A673 (cell line): ENCODE data around the gene ARHGEF28. TPM values are rescaled to one million over a fixed set of nuclear protein-coding genes. Genes with fewer than 3 reads are reported as not detected.

Experiments
- BruUV-seq: library from RNA; stranded (reverse); fragments of 400-500 nt; replicated peaks from 2 replicates; lab custom pipeline; 2021; lab: Mats Ljungman, UMichigan
- CTCF ChIA-PET: fragments of 300-600 bp; sonication (Branson Sonifier 250); formaldehyde crosslinking; loops from one replicate; lab custom pipeline; 2022; ENCODE audit warnings: antibody characterized with exemption; lab: Charles Lee
- POLR2A ChIA-PET: fragments of 300-600 bp; sonication (Branson Sonifier 250); formaldehyde crosslinking; loops from one replicate; lab custom pipeline; 2022; ENCODE audit warnings: antibody characterized with exemption; ENCODE audit not compliant: low non-redundant PET; lab: Charles Lee
- DNase-seq: peaks from one replicate; pipeline ENCODE4 v3.0.0-alpha.2; 2015; ENCODE audit warnings: low spot score
- H3K27ac ChIP-seq: fragments of 200-600 bp; sonication (generic); 2 replicates; pipeline ENCODE4 v1.5.1; 2016; ENCODE audit warnings: mixed run types, low read depth, mild to moderate bottlenecking, mixed read lengths, antibody characterized with exemption, low read length; ENCODE audit not compliant: poor library complexity, severe bottlenecking
- H3K27me3 ChIP-seq: fragments of 200-600 bp; sonication (generic); replicated peaks from 2 replicates; pipeline ENCODE4 v1.6.1; 2017; ENCODE audit warnings: mixed run types, low read depth, mild to moderate bottlenecking, mixed read lengths, antibody characterized with exemption, low read length; ENCODE audit not compliant: insufficient read depth, poor library complexity
- H3K36me3 ChIP-seq: fragments of 200-600 bp; sonication (generic); 2 replicates; pipeline ENCODE4 v1.6.1; 2016; ENCODE audit warnings: mixed run types, mild to moderate bottlenecking, mixed read lengths, antibody characterized with exemption, low read length; ENCODE audit not compliant: insufficient read depth, poor library complexity, severe bottlenecking
- H3K4me1 ChIP-seq: fragments of 200-600 bp; sonication (generic); 2 replicates; pipeline ENCODE4 v1.6.1; 2017; ENCODE audit warnings: mixed run types, mild to moderate bottlenecking, mixed read lengths, antibody characterized with exemption, low read length; ENCODE audit not compliant: insufficient read depth, poor library complexity, severe bottlenecking
- H3K4me3 ChIP-seq: fragments of 200-600 bp; sonication (generic); 2 replicates; pipeline ENCODE4 v1.5.1; 2016; ENCODE audit warnings: low read depth, mixed run types, mild to moderate bottlenecking, mixed read lengths, low read length; ENCODE audit not compliant: poor library complexity, severe bottlenecking
- H3K9me3 ChIP-seq: fragments of 200-600 bp; sonication (generic); 2 replicates; pipeline ENCODE4 v1.6.1; 2016; ENCODE audit warnings: mixed run types, low read depth, mild to moderate bottlenecking, mixed read lengths, antibody characterized with exemption, low read length; ENCODE audit not compliant: poor library complexity, severe bottlenecking
- EZH2 ChIP-seq: fragments of 200-600 bp; sonication (generic); IDR thresholded peaks from 2 replicates; pipeline ENCODE4 v1.6.1; 2017; ENCODE audit warnings: borderline replicate concordance, low read depth, mild to moderate bottlenecking, mixed read lengths, antibody characterized with exemption, low read length; ENCODE audit not compliant: poor library complexity, severe bottlenecking
- intact Hi-C: fragments of 100-400 bp; cut with micrococcal nuclease; formaldehyde crosslinking; loops from one replicate; pipeline ENCODE4 v1.10.0; 2022; ENCODE audit not compliant: unreplicated experiment
- total RNA-seq: library from RNA; stranded (reverse); gene quantifications from 2 replicates; pipeline ENCODE4 v1.2.3, GENCODE V29; 2021
- TF ChIP-seq, protein P1 (sequence below): fragments of 300-800, 200-600 bp; sonication (generic); conservative IDR thresholded peaks from 2 replicates; pipeline ENCODE4 v1.5.1; 2017; ENCODE audit warnings: low read depth, mild to moderate bottlenecking, antibody characterized with exemption, low read length, moderate library complexity, mixed read lengths

ARHGEF28 gene
- total RNA-seq, 1 experiment from 2014 or later: 3.4 TPM

DNA sequence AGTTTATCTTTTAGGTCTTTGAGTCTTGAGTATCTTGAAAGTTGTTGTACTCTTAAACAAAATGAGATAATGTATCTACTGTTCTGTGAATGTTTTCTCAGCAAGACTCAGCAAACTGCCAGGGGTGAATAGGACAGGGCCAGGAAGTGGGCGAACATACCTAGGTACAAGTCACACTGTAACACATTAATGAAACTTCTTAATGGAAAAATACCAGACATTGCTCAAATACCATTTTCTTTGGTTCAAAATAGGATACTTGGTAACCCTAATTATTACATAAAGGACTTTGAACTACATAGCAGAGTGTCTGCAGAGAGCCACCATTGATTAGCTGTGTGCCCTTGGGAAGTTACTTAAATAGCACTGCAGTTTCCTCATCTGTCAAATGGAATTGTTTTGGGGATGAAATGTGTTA lies 197.5 kb downstream of the ARHGEF28 start:
- ChIA-PET POLR2A (no interaction called here), CTCF (no interaction called here)
- Histone ChIP-seq H3K4me1 (no peaks in the 10 kb centered on the region), H3K9me3 (no peaks in the 10 kb centered on the region), H3K27ac (no peak overlapping the region), H3K27me3 (no peaks in the 10 kb centered on the region), H3K36me3 (no peaks in the 10 kb centered on the region), H3K4me3 (no peak overlapping the region)
- no peak for TF ChIP-seq EZH2
- TF ChIP-seq, protein P1, sequence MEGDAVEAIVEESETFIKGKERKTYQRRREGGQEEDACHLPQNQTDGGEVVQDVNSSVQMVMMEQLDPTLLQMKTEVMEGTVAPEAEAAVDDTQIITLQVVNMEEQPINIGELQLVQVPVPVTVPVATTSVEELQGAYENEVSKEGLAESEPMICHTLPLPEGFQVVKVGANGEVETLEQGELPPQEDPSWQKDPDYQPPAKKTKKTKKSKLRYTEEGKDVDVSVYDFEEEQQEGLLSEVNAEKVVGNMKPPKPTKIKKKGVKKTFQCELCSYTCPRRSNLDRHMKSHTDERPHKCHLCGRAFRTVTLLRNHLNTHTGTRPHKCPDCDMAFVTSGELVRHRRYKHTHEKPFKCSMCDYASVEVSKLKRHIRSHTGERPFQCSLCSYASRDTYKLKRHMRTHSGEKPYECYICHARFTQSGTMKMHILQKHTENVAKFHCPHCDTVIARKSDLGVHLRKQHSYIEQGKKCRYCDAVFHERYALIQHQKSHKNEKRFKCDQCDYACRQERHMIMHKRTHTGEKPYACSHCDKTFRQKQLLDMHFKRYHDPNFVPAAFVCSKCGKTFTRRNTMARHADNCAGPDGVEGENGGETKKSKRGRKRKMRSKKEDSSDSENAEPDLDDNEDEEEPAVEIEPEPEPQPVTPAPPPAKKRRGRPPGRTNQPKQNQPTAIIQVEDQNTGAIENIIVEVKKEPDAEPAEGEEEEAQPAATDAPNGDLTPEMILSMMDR: no peak
- intact Hi-C loops: no loop called here
- BruUV-seq: no TSS peak
- DNase-seq: no peak

DNA sequence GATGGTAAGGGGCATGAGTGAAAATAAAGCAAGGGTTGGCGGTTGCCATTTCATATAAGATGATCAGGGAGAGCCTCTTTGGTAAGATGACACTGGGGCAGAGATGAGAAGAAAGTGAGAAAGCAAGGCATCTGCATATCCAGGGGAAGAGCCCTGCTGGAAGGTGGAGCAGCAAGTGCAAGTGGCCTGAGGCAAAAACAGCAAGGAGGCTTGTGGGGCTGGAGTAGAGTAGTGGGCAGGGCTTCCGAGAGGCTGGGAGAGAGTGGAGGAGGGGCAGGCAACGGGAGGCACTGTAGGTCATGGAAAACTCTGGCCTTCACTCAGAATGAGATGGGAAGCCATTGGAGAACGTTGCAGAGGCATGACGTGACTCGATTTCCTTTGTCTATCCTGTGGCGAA lies 199.2 kb downstream of the ARHGEF28 start:
- H3K4me1 ChIP-seq: no peaks in the 10 kb centered on the region
- TF ChIP-seq, protein P1: no peak
- TF ChIP-seq EZH2: no peak
- no peaks in the 10 kb centered on the region for H3K9me3 ChIP-seq
- H3K4me3 ChIP-seq: no peak overlapping the region
- H3K27ac ChIP-seq: no peak overlapping the region
- ChIA-PET CTCF (no interaction called here), POLR2A (no interaction called here)
- H3K27me3 ChIP-seq: no peaks in the 10 kb centered on the region
- intact Hi-C loops: no loop called here
- no TSS peak for BruUV-seq
- no peak for DNase-seq
- no peaks in the 10 kb centered on the region for H3K36me3 ChIP-seq

- DNase-seq: no peak
- no peaks in the 10 kb centered on the region for H3K4me1 ChIP-seq
- ChIA-PET POLR2A (no interaction called here), CTCF (no interaction called here)
- no peaks in the 10 kb centered on the region for H3K9me3 ChIP-seq
- no peak overlapping the region for H3K4me3 ChIP-seq
- intact Hi-C loops: no loop called here
- no peak overlapping the region for H3K27ac ChIP-seq
- H3K27me3 ChIP-seq: no peaks in the 10 kb centered on the region
- H3K36me3 ChIP-seq: no peaks in the 10 kb centered on the region
- no peak for TF ChIP-seq EZH2
- TF ChIP-seq, protein P1: no peak
- BruUV-seq: no TSS peak
Observed at GRCh38 chr5:73825736-73826135, 199.7 kb downstream of the ARHGEF28 start.
